ENCODE results near the gene MICU2. TPM values are rescaled to one million over a fixed set of nuclear protein-coding genes. Genes with fewer than 3 reads are reported as not detected.

MICU2 gene
- total RNA-seq, 2 experiments from 2014 or later, result 37.5 to 51.3 TPM

- peaks cover 23% of the 10 kb centered on the region for H3K36me3 ChIP-seq (ENCODE audit: insufficient read depth, low read length)
- no peak overlapping the region for H3K4me2 ChIP-seq (ENCODE audit: low read length)
- H3K4me3 ChIP-seq (ENCODE audit: low read depth, low read length, poor library complexity, severe bottlenecking), result no peak overlapping the region
- no peaks in the 10 kb centered on the region for H3K9me3 ChIP-seq (ENCODE audit: low read length)
- H3K9me2 ChIP-seq (ENCODE audit: insufficient read depth, low read length), result no peaks in the 10 kb centered on the region
- no peak for DNase-seq (ENCODE audit: low spot score)
- ChIA-PET POLR2A (no interaction called here), CTCF (ENCODE audit: unreplicated experiment) (no interaction called here)
- no peaks in the 10 kb centered on the region for H4K20me1 ChIP-seq (ENCODE audit: insufficient read depth, low read length)
- no peak overlapping the region for H2AFZ ChIP-seq (ENCODE audit: low read length)
- no peak overlapping the region for H3K27ac ChIP-seq (ENCODE audit: low read depth, low read length, poor library complexity, severe bottlenecking)
- TF ChIP-seq CTCF (conservative IDR thresholded peaks at IDR 0.05; ENCODE audit: low read length) (peak; percentile 34; the same call in 1 of the 2 replicates), EZH2phosphoT487 (IDR thresholded peaks at IDR 0.05; ENCODE audit: borderline replicate concordance, low read depth, low read length) (no peak)
- no peaks in the 10 kb centered on the region for H3K79me2 ChIP-seq (ENCODE audit: insufficient read depth, low read depth, low read length)
- BruUV-seq (replicated peaks), result no TSS peak
- intact Hi-C loops (cut with micrococcal nuclease; ENCODE audit: unreplicated experiment), result no loop called here
- no peaks in the 10 kb centered on the region for H3K4me1 ChIP-seq (ENCODE audit: insufficient read depth, low read length, poor library complexity, severe bottlenecking)
Observed at GRCh38 chr13:21501686-21502085, 102.3 kb downstream of the MICU2 start.

GRCh38 chr13:21486322-21486721 lies 117.6 kb downstream of the MICU2 start:
- Histone ChIP-seq H2AFZ (ENCODE audit: low read length) (no peak overlapping the region), H3K9me2 (ENCODE audit: insufficient read depth, low read length) (no peaks in the 10 kb centered on the region), H4K20me1 (ENCODE audit: insufficient read depth, low read length) (no peaks in the 10 kb centered on the region), H3K9me3 (ENCODE audit: low read length) (0 out of 2 replicates have a peak, but pooled peaks cover 9% of the 10 kb centered on the region), H3K36me3 (ENCODE audit: insufficient read depth, low read length) (peaks cover 8% of the 10 kb centered on the region), H3K79me2 (ENCODE audit: insufficient read depth, low read depth, low read length) (no peaks in the 10 kb centered on the region), H3K27ac (ENCODE audit: low read depth, low read length, poor library complexity, severe bottlenecking) (no peak overlapping the region), H3K4me3 (ENCODE audit: low read depth, low read length, poor library complexity, severe bottlenecking) (no peak overlapping the region), H3K4me2 (ENCODE audit: low read length) (no peak overlapping the region), H3K4me1 (ENCODE audit: insufficient read depth, low read length, poor library complexity, severe bottlenecking) (no peaks in the 10 kb centered on the region)
- ChIA-PET POLR2A (no interaction called here), CTCF (ENCODE audit: unreplicated experiment) (no interaction called here)
- intact Hi-C loops (cut with micrococcal nuclease; ENCODE audit: unreplicated experiment), result no loop called here
- TF ChIP-seq CTCF (conservative IDR thresholded peaks at IDR 0.05; ENCODE audit: low read length) (no peak), EZH2phosphoT487 (IDR thresholded peaks at IDR 0.05; ENCODE audit: borderline replicate concordance, low read depth, low read length) (no peak)
- DNase-seq (ENCODE audit: low spot score), result no peak
- no TSS peak for BruUV-seq (replicated peaks)

DNA sequence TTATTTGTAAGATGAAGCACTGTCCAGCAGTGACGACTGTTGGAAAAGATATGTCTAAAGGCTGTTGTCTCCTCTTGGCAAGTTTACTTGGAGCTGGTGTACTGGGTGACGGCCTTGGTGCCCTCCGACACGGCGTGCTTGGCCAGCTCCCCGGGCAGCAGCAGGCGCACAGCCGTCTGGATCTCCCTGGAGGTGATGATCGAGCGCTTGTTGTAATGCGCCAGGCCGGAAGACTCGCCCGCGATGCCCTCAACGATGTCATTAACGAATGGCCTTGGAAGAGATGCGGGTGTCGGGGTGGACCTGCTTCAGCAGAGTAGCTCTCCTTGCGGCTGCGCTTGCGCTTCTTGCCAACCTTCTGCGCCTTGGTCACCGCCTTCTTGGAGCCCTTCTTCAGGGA lies 120.2 kb downstream of the MICU2 start:
- H3K9me3 ChIP-seq (ENCODE audit: low read length), result 0 out of 2 replicates have a peak, but pooled peaks cover 9% of the 10 kb centered on the region
- TF ChIP-seq CTCF (conservative IDR thresholded peaks at IDR 0.05; ENCODE audit: low read length) (no peak), EZH2phosphoT487 (IDR thresholded peaks at IDR 0.05; ENCODE audit: borderline replicate concordance, low read depth, low read length) (no peak)
- intact Hi-C loops (cut with micrococcal nuclease; ENCODE audit: unreplicated experiment), result no loop called here
- H3K79me2 ChIP-seq (ENCODE audit: insufficient read depth, low read depth, low read length), result no peaks in the 10 kb centered on the region
- no peaks in the 10 kb centered on the region for H3K9me2 ChIP-seq (ENCODE audit: insufficient read depth, low read length)
- no peaks in the 10 kb centered on the region for H3K4me1 ChIP-seq (ENCODE audit: insufficient read depth, low read length, poor library complexity, severe bottlenecking)
- no peak overlapping the region for H3K4me3 ChIP-seq (ENCODE audit: low read depth, low read length, poor library complexity, severe bottlenecking)
- POLR2A ChIA-PET, result no interaction called here
- no peak overlapping the region for H2AFZ ChIP-seq (ENCODE audit: low read length)
- H3K27ac ChIP-seq (ENCODE audit: low read depth, low read length, poor library complexity, severe bottlenecking), result no peak overlapping the region
- no TSS peak for BruUV-seq (replicated peaks)
- H3K4me2 ChIP-seq (ENCODE audit: low read length), result no peak overlapping the region
- no peaks in the 10 kb centered on the region for H4K20me1 ChIP-seq (ENCODE audit: insufficient read depth, low read length)
- no peaks in the 10 kb centered on the region; the same call in 1 of the 2 replicates for H3K36me3 ChIP-seq (ENCODE audit: insufficient read depth, low read length)
- CTCF ChIA-PET (ENCODE audit: unreplicated experiment), result no interaction called here
- no peak for DNase-seq (ENCODE audit: low spot score)

Data from OCI-LY7 (cell line).